Medulla oblongata (tissue), 1 donor: ENCODE results near the gene CLEC4A.
"Not testable (repeated sequence)": the region's sequence is repeated elsewhere in the genome, so short reads cannot be mapped to it uniquely, and the experiment has no call there.

ENCODE experiments used
- DNase-seq: peaks from one replicate; pipeline ENCODE4 v3.0.0-alpha.2; 2015; ENCODE audit errors: extremely low spot score

CLEC4A gene

GRCh38 chr12:8123124-8123912 lies at the start of gene CLEC4A:
Gene CLEC4A (plus strand): TSS chr12:8123617. CDS start chr12:8123879, 262 bp downstream.
- peak; percentile 62 for DNase-seq

DNA sequence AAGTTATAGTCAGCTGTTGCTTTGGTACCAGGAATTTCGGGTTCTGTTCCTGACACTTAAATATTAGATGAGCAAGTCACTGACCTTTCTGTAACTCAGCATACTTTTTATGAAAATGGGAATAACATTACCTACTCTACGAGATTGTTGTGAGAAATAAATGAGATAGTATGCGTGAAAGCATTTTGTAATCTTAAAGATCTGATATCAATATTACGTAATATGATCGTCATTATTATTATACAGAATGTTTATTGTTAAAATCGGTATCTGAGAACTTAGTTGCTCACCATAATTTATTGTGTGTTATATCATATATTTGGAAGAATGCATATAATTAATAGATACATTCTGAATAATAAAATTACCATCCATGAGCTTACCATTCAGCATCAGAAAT lies 47.5 kb upstream of the CLEC4A start:
- no peak for DNase-seq

- no peak for DNase-seq
These were observed 47.1 kb upstream of the CLEC4A start for GRCh38 chr12:8076366-8076765.

DNA sequence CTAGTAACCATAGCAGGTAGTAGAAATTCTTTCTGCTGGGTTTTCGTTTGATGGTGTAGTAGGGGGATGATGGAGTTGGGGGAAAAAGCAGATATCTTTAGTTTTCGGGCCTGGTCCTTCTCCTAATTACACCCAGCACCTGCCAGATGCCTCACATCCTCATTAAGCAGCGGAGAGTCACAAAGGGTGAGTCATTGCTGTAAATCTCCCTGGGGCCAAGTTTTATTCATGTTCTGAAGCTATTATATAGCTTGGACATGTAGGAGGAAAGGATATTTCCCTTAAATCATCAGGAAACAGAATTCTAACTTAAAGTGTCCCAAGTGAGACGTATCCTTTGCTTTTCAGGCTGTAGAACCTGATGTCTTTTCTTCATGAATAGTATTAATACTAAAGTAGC lies 46.2 kb upstream of the CLEC4A start:
- no peak for DNase-seq

GRCh38 chr12:8078398-8078797 lies 45.0 kb upstream of the CLEC4A start:
- DNase-seq, result peak; percentile 72

DNA sequence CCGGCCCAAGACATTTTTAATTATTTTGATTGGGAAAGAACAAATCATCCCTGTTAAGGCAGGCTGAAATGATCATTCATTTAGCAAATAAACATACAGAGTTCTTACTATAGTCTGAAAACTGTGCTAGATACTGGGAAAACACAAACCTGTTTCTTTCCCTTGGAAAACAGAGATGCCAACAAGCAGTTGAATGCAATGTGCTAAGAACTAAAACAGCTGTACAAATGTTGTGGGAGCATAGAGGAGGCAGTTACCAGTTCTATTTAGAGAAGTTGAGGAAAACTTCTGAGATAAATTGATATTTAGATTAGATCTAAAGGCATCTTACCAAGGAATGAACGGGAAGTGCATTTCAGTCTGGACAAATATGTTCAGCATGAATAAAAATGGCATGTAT lies 44.5 kb upstream of the CLEC4A start:
- no peak for DNase-seq

GRCh38 chr12:8080120-8080519 lies 43.3 kb upstream of the CLEC4A start:
- peak; percentile 62 for DNase-seq

DNA sequence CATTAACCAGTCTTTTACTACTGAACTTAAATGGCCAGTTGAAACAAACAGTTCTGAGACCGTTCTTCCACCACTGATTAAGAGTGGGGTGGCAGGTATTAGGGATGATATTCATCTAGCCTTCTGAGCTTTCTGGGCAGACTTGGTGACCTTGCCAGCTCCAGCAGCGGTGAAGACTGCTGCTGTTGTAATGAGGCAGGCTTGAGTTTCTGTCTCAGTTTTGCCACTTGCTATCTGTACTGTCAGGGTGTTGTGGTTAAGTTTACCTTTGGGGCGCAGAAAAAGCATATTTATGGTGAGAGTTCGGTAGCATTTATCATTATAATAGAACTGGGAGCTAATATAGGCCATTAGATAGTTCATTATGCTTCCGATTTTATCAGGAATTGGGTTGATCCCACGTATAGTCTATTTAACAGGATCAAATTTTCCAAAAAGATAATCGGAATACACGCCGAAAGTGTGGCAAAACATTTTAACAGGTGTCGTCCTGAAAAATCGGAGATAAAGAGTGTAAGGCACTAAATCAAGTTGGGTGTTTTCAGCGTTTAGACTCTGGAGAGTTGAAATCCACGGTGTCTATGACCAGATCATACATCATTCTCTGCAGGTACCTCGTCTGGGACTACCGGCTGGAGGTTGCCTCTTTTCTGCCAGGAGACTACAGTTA lies 42.0 kb upstream of the CLEC4A start:
- peak; percentile 45 for DNase-seq

- DNase-seq, result peak; percentile 10
These were observed 40.7 kb upstream of the CLEC4A start for GRCh38 chr12:8082808-8083100.

- not testable (repeated sequence) for DNase-seq
These were observed 39.1 kb upstream of the CLEC4A start for GRCh38 chr12:8084351-8084750.

DNA sequence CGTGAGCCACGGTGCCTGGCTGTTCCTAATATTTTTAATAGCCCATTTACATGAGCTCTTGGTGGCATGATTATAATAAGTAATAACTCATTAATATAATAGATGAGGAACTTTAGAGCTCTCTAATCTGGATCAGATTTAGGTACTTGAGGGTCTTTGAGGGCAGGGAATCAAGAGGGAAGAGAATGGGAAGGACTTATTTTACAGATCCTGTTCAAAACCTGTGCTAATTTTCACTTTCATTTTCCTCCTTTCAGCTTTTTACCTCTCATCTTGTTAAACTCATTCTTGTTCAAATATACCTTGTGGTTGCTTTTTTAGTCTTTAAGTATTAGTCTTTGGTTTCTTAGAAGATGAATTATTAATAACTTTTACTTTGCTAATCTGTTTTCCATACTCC lies 35.8 kb upstream of the CLEC4A start:
- no peak for DNase-seq

GRCh38 chr12:8088574-8088973 lies 34.8 kb upstream of the CLEC4A start:
- DNase-seq, result no peak

DNA sequence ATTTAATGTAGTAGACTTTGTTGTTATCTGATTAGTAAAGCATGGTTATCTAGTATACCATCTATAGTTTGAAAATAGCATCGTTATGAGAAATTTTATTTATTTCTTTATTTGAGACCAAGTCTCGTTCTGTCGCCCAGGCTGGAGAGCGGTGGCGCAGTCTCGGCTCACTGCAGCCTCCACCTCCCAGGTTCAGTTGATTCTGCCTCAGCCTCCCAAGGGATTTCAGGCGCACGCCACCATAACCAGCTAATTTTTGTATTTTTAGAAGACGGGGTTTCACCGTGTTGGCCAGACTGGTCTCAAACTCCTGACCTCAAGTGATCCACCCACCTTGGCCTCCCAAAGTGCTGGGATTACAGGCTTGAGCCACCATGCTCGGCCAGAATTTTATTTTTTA lies 34.1 kb upstream of the CLEC4A start:
- DNase-seq, result not testable (repeated sequence)

DNA sequence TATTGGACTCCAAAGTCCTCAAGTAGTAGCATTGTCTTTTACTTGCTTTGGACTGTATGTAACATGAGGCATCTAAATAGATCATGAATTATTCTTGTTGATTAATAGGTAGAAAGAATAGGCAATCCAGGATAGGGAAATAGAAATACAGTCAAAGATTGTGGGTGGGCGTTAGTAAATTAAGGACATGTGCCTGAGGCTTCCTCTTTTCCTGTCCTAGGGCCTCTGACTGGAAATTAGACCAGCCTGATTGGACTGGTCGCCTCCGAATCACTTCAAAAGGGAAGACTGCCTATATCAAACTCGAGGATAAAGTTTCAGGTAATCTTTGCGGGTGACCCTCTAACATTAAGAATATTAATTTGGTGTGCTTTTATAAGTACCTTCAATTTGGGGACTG lies 33.7 kb upstream of the CLEC4A start:
- DNase-seq, result no peak

DNA sequence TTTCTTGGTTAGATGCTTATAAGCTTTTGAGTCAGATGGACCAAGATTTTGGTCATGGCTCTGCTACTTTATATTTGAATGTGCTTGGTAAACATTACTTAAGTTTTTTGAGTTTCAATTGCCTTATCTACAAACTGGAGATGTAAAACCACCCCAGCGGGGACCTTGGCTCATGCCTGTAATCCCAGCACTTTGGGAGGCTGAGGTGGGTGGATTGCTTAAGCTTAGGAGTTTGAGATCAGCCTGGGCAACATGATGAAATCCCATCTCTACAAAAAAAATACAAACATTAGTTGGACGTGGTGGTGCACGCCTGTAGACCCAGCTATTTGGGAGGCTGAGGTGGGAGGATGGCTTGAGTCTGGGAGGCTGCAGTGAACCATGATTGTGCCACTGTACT lies 30.1 kb upstream of the CLEC4A start:
- DNase-seq, result no peak

DNA sequence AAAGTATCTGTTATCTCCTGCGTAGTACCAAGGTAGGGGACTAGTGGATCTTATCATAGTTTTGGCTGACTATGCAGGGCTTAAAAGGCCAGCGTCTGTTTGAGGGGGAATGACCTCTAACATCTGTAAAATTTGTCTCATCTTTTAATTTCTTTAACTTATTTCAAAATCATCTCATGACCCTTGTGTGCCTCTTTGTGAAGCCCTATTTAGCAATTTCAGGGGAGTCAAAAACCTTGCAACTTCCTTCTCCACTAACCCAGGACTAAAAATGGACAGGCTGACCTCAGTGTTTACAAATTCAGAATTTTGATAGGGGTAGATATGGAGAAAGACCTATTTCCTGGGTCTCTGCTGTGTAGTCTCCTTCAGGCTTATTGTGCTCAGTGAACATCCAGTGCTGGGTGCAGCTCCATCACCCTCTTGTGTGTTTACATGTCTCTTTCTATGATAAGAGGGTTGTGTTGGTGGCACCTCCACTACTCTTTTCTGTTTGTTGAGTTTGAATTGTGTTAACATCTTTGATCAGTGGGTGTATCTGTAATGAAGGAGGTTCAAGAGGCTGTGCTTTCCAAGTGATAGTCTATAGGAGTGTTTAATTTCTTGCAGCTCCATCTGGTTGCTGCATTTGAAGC lies 27.0 kb upstream of the CLEC4A start:
- no peak for DNase-seq

DNA sequence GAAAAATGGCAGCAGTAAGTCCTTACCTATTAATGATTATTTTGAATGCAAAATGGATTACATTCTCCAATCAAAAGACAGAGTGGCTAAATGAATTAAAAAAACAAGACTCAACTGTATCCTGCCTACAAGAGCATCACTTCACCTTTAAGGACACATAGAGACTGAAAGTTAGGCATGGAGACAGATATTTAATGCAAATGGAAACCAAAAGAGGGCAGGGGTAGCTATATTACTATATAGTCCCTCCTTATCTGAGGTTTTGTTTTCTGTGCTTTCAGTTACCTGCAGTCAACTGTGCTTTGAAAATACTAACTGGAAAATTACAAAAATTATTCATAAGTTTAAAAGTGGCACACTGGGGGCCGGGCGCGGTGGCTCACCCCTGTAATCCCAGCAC lies 24.2 kb upstream of the CLEC4A start:
- DNase-seq, result no peak

DNA sequence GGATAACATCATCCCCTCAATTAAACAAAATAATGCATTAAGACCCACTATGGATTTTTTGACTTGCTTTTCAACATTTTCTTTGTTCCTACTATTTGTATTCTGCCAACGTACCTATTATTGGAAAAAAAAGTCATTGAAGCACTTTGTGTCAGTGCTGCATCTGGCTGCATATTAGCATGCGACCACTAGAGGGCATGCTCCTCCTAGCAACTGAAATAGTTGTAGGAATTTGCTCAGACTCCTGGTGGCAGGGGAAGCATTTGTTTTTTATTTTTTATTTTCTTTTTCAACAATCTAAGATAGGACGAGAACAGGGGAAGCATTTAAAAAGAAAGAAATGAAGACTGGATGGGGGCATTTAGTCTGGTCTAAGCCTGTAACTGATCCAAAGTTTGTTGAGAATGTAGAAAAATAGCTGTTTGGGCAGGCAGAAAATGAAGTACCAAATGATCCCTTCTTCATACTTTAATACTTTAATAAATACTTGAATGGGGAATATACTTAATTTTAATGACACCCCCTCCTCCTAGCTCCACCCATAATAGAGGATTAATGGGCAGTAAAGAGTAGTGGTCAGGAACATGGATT lies 14.5 kb upstream of the CLEC4A start:
- peak; percentile 92 for DNase-seq

DNA sequence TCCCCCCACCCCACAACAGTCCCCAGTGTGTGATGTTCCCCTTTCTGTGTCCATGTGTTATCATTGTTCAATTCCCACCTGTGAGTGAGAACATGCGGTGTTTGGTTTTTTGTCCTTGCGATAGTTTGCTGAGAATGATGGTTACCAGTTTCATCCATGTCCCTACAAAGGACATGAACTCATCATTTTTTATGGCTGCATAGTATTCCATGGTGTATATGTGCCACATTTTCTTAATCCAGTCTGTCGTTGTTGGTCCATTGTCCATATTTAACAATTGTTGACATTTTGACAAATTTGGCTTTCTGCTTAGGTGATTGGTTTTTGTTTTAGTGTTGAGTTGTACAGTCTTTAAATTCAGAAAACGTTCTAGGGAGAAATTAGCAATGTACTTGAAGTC lies 10.3 kb upstream of the CLEC4A start:
- not testable (repeated sequence) for DNase-seq

DNA sequence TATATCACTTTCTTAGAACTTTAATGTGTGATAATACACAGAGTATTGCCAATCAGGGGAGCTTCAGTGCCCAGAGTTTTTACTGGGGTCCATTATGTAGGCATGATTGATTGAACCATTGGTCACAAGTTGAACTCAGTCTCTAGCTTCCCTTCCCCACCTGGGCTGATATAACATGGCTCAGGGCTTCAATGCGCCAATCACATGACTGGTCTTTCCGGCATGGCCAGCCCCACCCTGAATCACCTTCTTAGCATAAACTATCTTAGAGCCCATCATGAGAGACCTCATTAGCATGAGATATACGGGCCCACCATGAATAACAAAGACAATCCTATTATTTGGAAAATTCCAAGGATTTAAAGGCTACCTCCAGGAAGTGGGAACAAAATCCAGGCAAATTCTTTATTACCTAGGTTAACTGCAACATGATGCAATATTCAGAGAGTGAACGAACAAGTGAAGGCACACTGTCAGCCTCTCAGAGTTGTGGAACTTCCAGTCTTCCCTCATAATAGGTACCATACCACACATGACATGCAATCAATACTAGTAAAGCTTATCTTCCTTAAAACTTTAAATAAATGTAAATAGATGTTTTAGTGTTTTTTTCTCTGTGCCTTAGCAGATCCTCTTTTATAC lies 3.2 kb upstream of the CLEC4A start:
- DNase-seq, result no peak

GRCh38 chr12:8127138-8127537 lies 3.7 kb downstream of the CLEC4A start:
- DNase-seq, result no peak
